Esophagus squamous epithelium (tissue), 5 donors: ENCODE data around the gene MAZ. TPM values are rescaled to one million over a fixed set of nuclear protein-coding genes. Genes with fewer than 3 reads are reported as not detected.
A peak's percentile ranks its signal among the peaks of the same experiment; 100 is the strongest.
"Not testable (repeated sequence)": the region's sequence is repeated elsewhere in the genome, so short reads cannot be mapped to it uniquely, and the experiment has no call there.

Source experiments
- DNase-seq: peaks from one replicate; lab custom pipeline; 2025; lab: John Stamatoyannopoulos, UW
- H3K27ac ChIP-seq, 4 donors: fragments of 200-600 bp; sonication (generic); one replicate each; pipeline ENCODE4 v1.5.1; 2016 to 2019; ENCODE audit warnings: mild to moderate bottlenecking in 1 of 4
- H3K27me3 ChIP-seq, 4 donors: fragments of 200-600 bp; sonication (generic); 1 replicate in 3 of 4; 2 replicates in 1 of 4; pipeline versions ENCODE4 v1.5.1 to v1.6.0; 2017 to 2021; ENCODE audit warnings: antibody characterized with exemption in 1 of 4
- H3K36me3 ChIP-seq, 3 donors: fragments of 200-600 bp; sonication (generic); one replicate each; pipeline ENCODE4 v1.5.1; 2016 to 2019
- H3K4me1 ChIP-seq, 3 donors: fragments of 200-600 bp; sonication (generic); one replicate each; pipeline ENCODE4 v1.5.1; 2017 to 2019
- H3K4me3 ChIP-seq, 4 donors: fragments of 200-600 bp; sonication (generic); 1 replicate in 3 of 4; 2 replicates in 1 of 4; pipeline ENCODE4 v1.5.1; 2016 to 2019; ENCODE audit warnings: mild to moderate bottlenecking in 2 of 4, moderate library complexity in 1 of 4
- H3K9me3 ChIP-seq, 3 donors: fragments of 200-600 bp; sonication (generic); one replicate each; pipeline ENCODE4 v1.5.1; 2016 to 2019
- CTCF ChIP-seq, 6 experiments: fragments of 450-650 bp in 4 of 6; fragments of 200-600 bp in 2 of 6; sonication (generic) in 2 of 6; IDR thresholded peaks; one replicate each; pipeline ENCODE4 v1.5.1; 2016 to 2019; ENCODE audit warnings: antibody characterized with exemption in 6 of 6, mild to moderate bottlenecking in 4 of 6, moderate library complexity in 4 of 6
- POLR2A ChIP-seq, 4 donors: fragments of 450-650 bp; IDR thresholded peaks; one replicate each; pipeline ENCODE4 v1.6.1; 2017; ENCODE audit warnings: antibody characterized with exemption in 4 of 4, mild to moderate bottlenecking in 4 of 4, moderate library complexity in 3 of 4
- WGBS, 2 donors: methylation state at CpG; one replicate each; pipeline ENCODE4 v1.1.5; 2018; 5-methylcytosine and 5-hydroxymethylcytosine counted together
- intact Hi-C: fragments of 100-400 bp; cut with DNase I; formaldehyde crosslinking; loops from one replicate; pipeline ENCODE4 v1.15.0; 2022
- total RNA-seq, 4 donors: library from RNA; depleted of rRNA; stranded (reverse); fragments of >200 nt; gene quantifications; one replicate each; pipeline ENCODE4 v1.1.0, GENCODE V29; 2016
- donor health status: DM: yes; HTN: yes; CAD: no.

Gene MAZ
- total RNA-seq, 4 donors from 2014 or later: 87.0 to 99.0 (median 97.3) TPM

- TF ChIP-seq POLR2A (IDR thresholded peaks at IDR 0.05) (no peak), CTCF (IDR thresholded peaks at IDR 0.05) (no peak)
- WGBS, 2 donors: 46 to 56% methylated on average over 5 to 20 of the region's 20 CpGs
- no peaks in the 10 kb centered on the region for H3K9me3 ChIP-seq
- intact Hi-C loops: no loop called here
- H3K4me1 ChIP-seq: peaks cover 13 to 46% (median 25%) of the 10 kb centered on the region in 3 donors
- peak overlapping the region; percentile 80 to 92 (median 90) for H3K27ac ChIP-seq
- H3K36me3 ChIP-seq: no peaks in the 10 kb centered on the region
- DNase-seq: no peak
- H3K4me3 ChIP-seq: peak overlapping the region; percentile 66 to 88 (median 80)
- H3K27me3 ChIP-seq: no peaks in the 10 kb centered on the region
These were observed 16.6 kb upstream of the MAZ start for GRCh38 chr16:29789775-29790182.

GRCh38 chr16:29790183-29790948, 16.0 kb upstream of the MAZ start, which contains the start of gene KIF22:
Gene KIF22 (plus strand): TSS chr16:29790751. CDS start chr16:29790760, 9 bp downstream.
- 0% methylated on average over 6 to 15 of the region's 67 CpGs for WGBS, 2 donors
- TF ChIP-seq POLR2A (IDR thresholded peaks at IDR 0.05): peak in 3 of 4 donors; percentile 14 to 77 (median 72)
- TF ChIP-seq CTCF (IDR thresholded peaks at IDR 0.05): peak; percentile 65 to 95 (median 80)

GRCh38 chr16:29790949-29791844, 15.1 kb upstream of the MAZ start:
- no peak for DNase-seq
- H3K27ac ChIP-seq: peak overlapping the region; percentile 80 to 92 (median 90)
- 1 to 3% methylated on average over 13 to 30 of the region's 31 CpGs for WGBS, 2 donors
- intact Hi-C loops: no loop called here
- H3K27me3 ChIP-seq: no peaks in the 10 kb centered on the region
- peak overlapping the region; percentile 66 to 88 (median 80) for H3K4me3 ChIP-seq
- H3K36me3 ChIP-seq: peaks cover 0 to under 1% (median 0%) of the 10 kb centered on the region in 3 donors
- no peaks in the 10 kb centered on the region for H3K9me3 ChIP-seq
- peaks cover 13 to 35% (median 17%) of the 10 kb centered on the region in 3 donors for H3K4me1 ChIP-seq
- TF ChIP-seq CTCF (IDR thresholded peaks at IDR 0.05) (no peak), POLR2A (IDR thresholded peaks at IDR 0.05) (no peak)

More at GRCh38 chr16:29790183-29790948, 16.0 kb upstream of the MAZ start, which contains the start of gene KIF22:
- intact Hi-C loops: no loop called here
- peak; percentile 98 for DNase-seq
- Histone ChIP-seq H3K27ac (peak within 1 kb of the TSS; percentile 80 to 92 (median 90)), H3K27me3 (no peaks in the 10 kb centered on the region), H3K9me3 (no peaks in the 10 kb centered on the region), H3K36me3 (no peaks in the 10 kb centered on the region), H3K4me1 (peaks cover 13 to 40% (median 20%) of the 10 kb centered on the region in 3 donors), H3K4me3 (peak within 1 kb of the TSS; percentile 66 to 88 (median 80))

- Histone ChIP-seq H3K9me3 (no peaks in the 10 kb centered on the region), H3K4me3 (peak overlapping the region in 3 of 4 donors; percentile 79 to 88 (median 80)), H3K4me1 (peaks cover 13 to 35% (median 17%) of the 10 kb centered on the region in 3 donors), H3K27ac (peak overlapping the region in 3 of 4 donors; percentile 80 to 92 (median 92)), H3K36me3 (peaks cover 3 to 10% (median 4%) of the 10 kb centered on the region in 3 donors), H3K27me3 (no peaks in the 10 kb centered on the region)
- 65 to 68% methylated on average over 9 of the region's 9 CpGs for WGBS, 2 donors
- no peak for DNase-seq
- TF ChIP-seq CTCF (IDR thresholded peaks at IDR 0.05): no peak
- TF ChIP-seq POLR2A (IDR thresholded peaks at IDR 0.05): no peak
- intact Hi-C loops: no loop called here
These were observed 14.2 kb upstream of the MAZ start for GRCh38 chr16:29791845-29792807.

- H3K9me3 ChIP-seq, H3K27me3 ChIP-seq, H3K27ac ChIP-seq, H3K4me3 ChIP-seq, intact Hi-C loops, DNase-seq: not testable (repeated sequence)
- Histone ChIP-seq H3K36me3 (peaks cover 4 to 20% (median 15%) of the 10 kb centered on the region in 3 donors), H3K4me1 (peaks cover 13 to 35% (median 17%) of the 10 kb centered on the region in 3 donors)
- 88 to 92% methylated on average over 14 to 18 of the region's 18 CpGs for WGBS, 2 donors
These were observed 13.2 kb upstream of the MAZ start for GRCh38 chr16:29793153-29793552.
